Right ventricle myocardium inferior (tissue), 1 donor: ENCODE measurements around the gene SORCS2. TPM values are rescaled to one million over a fixed set of nuclear protein-coding genes. Genes with fewer than 3 reads are reported as not detected.
"Not testable (repeated sequence)": the region's sequence is repeated elsewhere in the genome, so short reads cannot be mapped to it uniquely, and the experiment has no call there.

Source experiments
- ATAC-seq: fragments of 200-7000 bp; cut with Tn5 transposase; one replicate; pipeline ENCODE4 v1.9.1; 2020; ENCODE audit warnings: mild to moderate bottlenecking, moderate library complexity
- DNase-seq: peaks from one replicate; pipeline ENCODE4 v3.0.0; 2021; ENCODE audit errors: missing footprints
- intact Hi-C: fragments of 100-400 bp; cut with DNase I; formaldehyde crosslinking; loops from one replicate; pipeline ENCODE4 v1.11.0; 2022
- total RNA-seq: library from RNA; stranded (reverse); fragmentation: NEBNext Ultra II Directional; extraction: Animal tissue kit (Norgen Biotek cat#: 25700); gene quantifications from one replicate; pipeline ENCODE4 v1.2.1, GENCODE V29; 2021
- donor health status: DM: no; HTN: yes; CAD: no; lungs with severe emphysema.

Gene SORCS2
- total RNA-seq, 1 donor from 2014 or later: 1.1 TPM

DNA sequence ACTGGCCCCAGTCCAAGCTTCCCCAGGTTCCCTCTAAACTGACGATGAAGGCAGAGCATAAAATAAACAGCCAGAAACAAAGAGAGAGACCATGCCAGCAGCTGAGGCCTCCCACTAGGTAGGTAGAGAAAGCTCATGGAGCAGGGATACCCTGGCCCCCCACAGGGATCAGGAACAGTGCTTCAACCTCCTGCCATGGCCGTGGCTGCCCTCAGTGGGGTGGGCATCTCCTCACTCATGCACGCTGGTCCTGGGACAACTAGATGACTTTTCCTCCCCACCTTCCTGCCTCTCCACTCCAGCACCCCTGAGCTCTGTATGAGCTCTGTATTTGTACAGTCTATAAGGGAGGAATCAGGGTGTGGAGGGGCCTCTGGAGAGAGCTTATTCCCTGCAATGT lies 360.1 kb downstream of the SORCS2 start:
- ATAC-seq (no peak), DNase-seq (no peak)
- intact Hi-C loops: no loop called here

GRCh38 chr4:7553280-7553679 lies 360.9 kb downstream of the SORCS2 start:
- intact Hi-C loops: no loop called here
- DNase-seq (no peak), ATAC-seq (no peak)

- intact Hi-C loops: no loop called here
- ATAC-seq (no peak), DNase-seq (no peak)
Measured at GRCh38 chr4:7554905-7555304, 362.6 kb downstream of the SORCS2 start.

DNA sequence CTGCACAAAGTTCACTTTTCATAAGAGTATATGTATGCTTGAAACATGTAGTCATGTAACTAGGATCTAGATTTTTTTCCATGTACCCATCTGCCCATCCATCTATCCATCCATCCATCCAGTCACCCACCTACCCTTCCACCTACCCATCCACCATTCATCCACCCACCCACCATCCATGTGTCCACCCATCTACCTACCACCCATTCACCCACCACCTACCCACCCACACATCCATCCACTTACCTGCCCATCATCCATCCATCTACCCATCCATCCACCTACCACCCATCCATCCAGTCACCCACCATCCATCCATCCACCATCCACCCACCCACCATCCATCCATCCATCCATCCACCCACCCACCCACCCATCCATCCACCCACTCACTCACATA lies 364.2 kb downstream of the SORCS2 start:
- DNase-seq (no peak), ATAC-seq (no peak)
- intact Hi-C loops: no loop called here

DNA sequence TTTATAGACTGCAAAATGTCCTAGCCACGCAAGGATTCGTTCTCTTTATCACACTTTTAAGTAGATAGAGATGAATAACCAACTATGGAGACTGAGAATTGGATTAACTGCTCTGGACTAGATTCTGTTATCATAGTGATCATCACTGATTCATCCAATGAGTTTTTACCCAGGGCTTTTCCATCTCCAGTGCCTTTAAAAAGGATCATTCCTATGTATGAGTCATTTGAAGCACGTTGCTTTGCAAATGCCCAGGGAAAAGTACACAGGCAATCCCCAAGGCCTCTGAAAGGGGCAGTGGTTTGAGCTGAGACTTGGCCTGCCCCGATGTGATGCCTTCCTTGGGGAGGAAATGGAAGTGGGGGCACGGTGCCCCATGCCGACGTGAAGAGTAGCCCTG lies 365.1 kb downstream of the SORCS2 start:
- DNase-seq: no peak
- intact Hi-C loops: no loop called here
- no peak for ATAC-seq

DNA sequence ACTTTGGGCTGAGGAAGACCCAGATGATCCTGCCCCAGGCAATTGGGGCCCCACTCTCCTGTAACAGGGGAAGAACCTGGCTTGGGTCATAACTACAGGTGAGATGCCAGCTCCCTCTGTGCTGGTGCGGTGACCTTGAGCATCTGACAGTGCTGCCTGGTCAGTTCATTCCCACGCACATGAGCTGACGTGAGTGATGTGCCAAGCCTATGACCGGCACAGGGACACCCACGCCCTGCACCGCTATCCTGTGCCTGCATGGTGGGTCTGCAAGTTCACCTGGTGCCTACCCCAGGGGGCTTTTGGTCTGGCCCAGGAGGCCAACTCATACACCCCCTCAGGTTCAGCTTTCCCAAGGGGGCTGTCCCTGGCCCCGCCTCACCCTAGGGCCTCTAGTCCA lies 366.1 kb downstream of the SORCS2 start:
- intact Hi-C loops: no loop called here
- DNase-seq (no peak), ATAC-seq (no peak)

- DNase-seq: no peak
- intact Hi-C loops: no loop called here
- no peak for ATAC-seq
Measured at GRCh38 chr4:7559316-7559715, 367.0 kb downstream of the SORCS2 start.

DNA sequence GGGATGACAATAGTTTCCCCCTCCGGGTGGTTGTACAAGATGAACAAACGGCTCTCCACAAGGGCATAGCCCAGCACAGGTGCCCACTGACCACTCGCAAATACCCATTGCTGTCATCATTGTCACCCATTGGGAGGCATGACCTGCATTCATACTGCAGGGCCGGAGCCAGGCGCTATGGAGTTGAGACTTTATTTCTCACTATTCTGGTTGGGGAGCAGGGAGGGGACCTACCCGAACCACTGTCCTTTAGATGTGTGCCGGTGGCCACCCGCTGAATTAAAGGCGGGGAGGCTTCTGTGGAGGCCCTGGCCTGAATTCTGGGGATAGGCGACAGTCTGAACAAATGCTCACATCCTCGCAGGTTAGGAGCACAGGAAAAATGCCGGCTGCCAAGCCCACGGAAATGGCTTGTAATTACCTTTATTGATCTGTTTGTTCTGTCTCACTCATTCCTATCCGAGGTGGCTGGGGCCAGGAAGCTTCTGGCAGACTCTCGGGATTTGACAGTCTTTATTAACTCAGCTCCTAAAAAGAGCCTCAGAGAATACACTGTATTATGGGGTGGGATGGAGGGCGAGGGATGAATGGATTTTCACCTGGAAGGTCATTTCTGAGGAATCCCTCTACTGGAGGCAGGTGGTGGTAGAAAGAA lies 367.5 kb downstream of the SORCS2 start:
- ATAC-seq (no peak), DNase-seq (no peak)

DNA sequence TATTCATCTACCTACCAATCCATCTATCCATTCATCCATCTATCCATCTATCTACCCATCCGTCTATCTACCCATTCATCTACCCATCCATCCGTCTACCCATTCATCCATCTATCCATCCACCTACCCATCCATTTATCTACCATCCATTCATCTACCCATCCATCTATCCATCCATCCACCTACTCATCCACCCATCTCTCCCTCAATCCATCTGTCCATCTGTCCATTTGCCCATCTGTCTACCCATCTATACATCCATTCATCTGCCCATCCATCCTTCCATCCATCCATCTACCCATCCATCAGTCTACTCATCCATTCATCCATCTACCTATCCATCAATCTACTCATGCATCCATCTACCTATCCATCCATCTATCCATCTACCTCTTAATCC lies 369.2 kb downstream of the SORCS2 start:
- intact Hi-C loops: no loop called here
- ATAC-seq: no peak

More for the DNA sequence above, 367.5 kb downstream of the SORCS2 start:
- intact Hi-C loops: no loop called here

GRCh38 chr4:7564242-7564641 lies 371.9 kb downstream of the SORCS2 start:
- intact Hi-C loops: no loop called here
- ATAC-seq (peak; percentile 51), DNase-seq (no peak)

More for the DNA sequence above, 369.2 kb downstream of the SORCS2 start:
- DNase-seq: no peak

DNA sequence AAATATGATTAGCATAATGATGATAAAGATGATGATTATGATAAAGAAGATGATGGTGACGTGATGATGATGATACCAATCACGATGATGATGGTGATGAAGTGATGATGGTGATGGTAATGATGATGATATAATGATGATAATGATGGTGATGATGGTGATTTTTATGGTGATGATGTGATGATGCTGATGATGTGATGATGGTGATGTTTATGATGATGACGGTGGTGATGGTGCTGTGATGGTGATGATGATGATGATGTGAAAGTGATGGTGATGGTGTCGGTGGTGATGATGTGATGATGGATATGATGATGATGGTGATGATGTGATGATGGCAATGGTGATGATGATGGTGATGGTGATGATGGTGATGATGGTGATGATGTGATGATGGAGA lies 373.1 kb downstream of the SORCS2 start:
- DNase-seq: no peak
- ATAC-seq: no peak
- intact Hi-C loops: no loop called here

- intact Hi-C loops: no loop called here
- no peak for ATAC-seq
Measured at GRCh38 chr4:7569810-7570783, 377.8 kb downstream of the SORCS2 start.

GRCh38 chr4:7571001-7571400 lies 378.7 kb downstream of the SORCS2 start:
- no peak for DNase-seq
- intact Hi-C loops: no loop called here
- no peak for ATAC-seq

More at GRCh38 chr4:7569810-7570783, 377.8 kb downstream of the SORCS2 start:
- DNase-seq: no peak

DNA sequence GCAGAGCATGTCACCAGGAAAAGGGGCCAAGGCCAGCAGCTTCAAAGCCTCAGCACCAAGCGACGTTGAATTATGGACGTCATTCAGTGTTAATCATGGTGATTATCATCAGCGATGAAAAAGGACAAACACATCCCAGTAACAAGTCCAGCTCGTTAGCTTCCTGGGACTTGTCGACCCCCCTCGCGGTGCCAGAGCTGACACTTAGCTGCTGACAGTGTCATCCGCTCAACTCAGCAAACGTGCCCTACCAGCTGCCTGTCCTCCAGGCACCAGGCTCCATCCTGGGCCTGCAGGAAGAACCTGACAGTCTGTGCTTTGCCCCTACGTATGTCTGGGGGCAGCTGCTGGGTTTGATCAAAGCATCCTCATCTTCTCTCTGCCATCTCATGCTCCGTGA lies 379.4 kb downstream of the SORCS2 start:
- ATAC-seq: no peak
- intact Hi-C loops: no loop called here
- DNase-seq: no peak

- intact Hi-C loops: no loop called here
- ATAC-seq (no peak), DNase-seq (no peak)
Measured at GRCh38 chr4:7572894-7573293, 380.6 kb downstream of the SORCS2 start.

GRCh38 chr4:7573576-7574091 lies 381.3 kb downstream of the SORCS2 start:
- DNase-seq (no peak), ATAC-seq (no peak)
- intact Hi-C loops: no loop called here

DNA sequence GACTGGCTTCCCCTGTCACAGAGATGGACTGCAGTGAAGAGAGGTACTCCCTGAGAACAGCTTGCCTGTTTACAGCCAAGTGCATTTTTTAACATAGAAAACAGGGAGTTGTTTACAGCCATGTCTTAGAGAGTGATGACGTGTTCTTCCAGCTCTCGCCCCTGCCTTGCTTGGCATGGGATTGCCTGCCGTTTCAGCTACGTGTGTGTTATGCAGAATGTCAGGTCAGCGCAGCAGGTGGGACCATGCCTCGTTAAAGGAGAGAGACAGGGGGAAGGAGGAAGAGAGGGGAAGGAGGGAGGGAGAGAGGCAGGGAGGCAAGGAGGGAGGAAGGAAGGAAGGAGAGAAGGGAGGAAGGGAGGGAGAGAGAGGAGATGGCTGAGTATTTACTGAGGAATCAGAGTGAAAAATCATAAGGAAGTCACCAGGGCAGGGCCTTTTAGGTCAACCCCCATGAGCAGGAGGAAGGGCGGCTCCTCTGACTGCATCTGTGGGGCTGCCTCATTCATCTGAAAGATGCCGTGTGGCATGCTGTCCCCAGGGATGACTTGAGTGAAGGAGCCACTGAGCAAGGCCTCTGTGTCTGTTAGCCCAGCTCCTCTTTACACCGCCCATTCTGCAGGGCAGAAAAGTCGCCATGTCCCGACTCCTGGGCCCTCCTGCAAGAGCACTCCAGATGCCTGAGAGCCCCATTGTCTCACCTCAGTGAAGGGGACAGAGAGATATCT lies 382.1 kb downstream of the SORCS2 start:
- ATAC-seq (no peak), DNase-seq (no peak)
- intact Hi-C loops: no loop called here

GRCh38 chr4:7575426-7575825 lies 383.1 kb downstream of the SORCS2 start:
- no peak for DNase-seq
- intact Hi-C loops: no loop called here
- ATAC-seq: no peak

DNA sequence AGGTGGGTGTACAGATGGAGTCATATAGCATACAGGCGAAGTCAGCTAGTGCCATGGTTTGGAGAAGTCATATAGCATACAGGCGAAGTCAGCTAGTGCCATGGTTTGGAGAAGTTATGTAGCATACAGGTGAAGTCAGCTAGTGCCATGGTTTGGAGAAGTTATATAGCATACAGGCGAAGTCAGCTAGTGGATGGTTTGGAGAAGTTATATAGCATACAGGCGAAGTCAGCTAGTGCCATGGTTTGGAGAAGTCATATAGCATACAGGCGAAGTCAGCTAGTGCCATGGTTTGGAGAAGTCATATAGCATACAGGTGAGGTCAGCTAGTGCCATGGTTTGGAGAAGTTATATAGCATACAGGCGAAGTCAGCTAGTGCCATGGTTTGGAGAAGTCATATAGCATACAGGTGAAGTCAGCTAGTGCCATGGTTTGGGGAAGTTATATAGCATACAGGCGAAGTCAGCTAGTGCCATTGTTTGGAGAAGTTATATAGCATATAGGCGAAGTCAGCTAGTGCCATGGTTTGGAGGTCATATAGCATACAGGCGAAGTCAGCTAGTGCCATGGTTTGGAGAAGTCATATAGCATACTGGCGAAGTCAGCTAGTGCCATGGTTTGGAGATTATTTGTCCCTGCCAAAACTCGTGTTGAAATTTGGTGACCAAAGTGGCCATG lies 385.2 kb downstream of the SORCS2 start:
- DNase-seq, ATAC-seq, intact Hi-C loops: not testable (repeated sequence)
